DND-41 (cell line): ENCODE data around the gene RNF213.
"Not testable (repeated sequence)": the region's sequence is repeated elsewhere in the genome, so short reads cannot be mapped to it uniquely, and the experiment has no call there.

Source experiments
- EZH2 ChIP-seq: IDR thresholded peaks from 3 replicates; pipeline ENCODE4 v1.6.1; 2012; ENCODE audit warnings: borderline replicate concordance, low read depth, mild to moderate bottlenecking, moderate library complexity, low read length, inconsistent platforms; ENCODE audit not compliant: severe bottlenecking
- TF ChIP-seq, protein P1 (sequence below): IDR thresholded peaks from 2 replicates; pipeline ENCODE4 v1.5.1; 2012; ENCODE audit warnings: borderline replicate concordance, low read length, moderate library complexity, mild to moderate bottlenecking; ENCODE audit not compliant: poor library complexity, severe bottlenecking; ENCODE audit errors: extremely low read depth

DNA sequence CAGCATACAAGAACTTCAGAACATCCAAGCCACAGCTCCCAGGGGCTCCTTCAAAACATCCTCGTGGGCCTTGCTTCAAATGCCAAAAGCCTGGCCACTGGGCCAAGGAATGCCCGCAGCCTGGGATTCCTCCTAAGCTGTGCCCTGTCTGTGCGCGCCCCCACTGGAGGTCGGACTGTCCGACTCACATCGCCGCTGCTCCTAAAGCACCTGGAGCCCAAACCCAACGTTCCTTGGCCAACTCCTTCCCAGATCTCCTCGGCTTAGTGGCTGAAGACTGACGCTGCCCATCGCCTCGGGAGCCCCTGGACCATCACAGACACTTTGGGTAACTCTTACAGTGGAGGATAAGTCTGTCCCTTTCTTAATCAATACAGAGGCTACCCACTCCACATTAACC lies 141.4 kb downstream of the RNF213 start:
- TF ChIP-seq, protein P1, sequence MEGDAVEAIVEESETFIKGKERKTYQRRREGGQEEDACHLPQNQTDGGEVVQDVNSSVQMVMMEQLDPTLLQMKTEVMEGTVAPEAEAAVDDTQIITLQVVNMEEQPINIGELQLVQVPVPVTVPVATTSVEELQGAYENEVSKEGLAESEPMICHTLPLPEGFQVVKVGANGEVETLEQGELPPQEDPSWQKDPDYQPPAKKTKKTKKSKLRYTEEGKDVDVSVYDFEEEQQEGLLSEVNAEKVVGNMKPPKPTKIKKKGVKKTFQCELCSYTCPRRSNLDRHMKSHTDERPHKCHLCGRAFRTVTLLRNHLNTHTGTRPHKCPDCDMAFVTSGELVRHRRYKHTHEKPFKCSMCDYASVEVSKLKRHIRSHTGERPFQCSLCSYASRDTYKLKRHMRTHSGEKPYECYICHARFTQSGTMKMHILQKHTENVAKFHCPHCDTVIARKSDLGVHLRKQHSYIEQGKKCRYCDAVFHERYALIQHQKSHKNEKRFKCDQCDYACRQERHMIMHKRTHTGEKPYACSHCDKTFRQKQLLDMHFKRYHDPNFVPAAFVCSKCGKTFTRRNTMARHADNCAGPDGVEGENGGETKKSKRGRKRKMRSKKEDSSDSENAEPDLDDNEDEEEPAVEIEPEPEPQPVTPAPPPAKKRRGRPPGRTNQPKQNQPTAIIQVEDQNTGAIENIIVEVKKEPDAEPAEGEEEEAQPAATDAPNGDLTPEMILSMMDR = not testable (repeated sequence)
- not testable (repeated sequence) for TF ChIP-seq EZH2
